Left renal pelvis (tissue), 4 donors: ENCODE measurements around the gene TMSB4X. TPM values are rescaled to one million over a fixed set of nuclear protein-coding genes. Genes with fewer than 3 reads are reported as not detected.

ENCODE experiments used
- DNase-seq, 4 donors: peaks; one replicate each; pipeline ENCODE4 v3.0.0-alpha.2; 2013; ENCODE audit warnings: low read depth in 4 of 4, low spot score in 3 of 4
- polyA plus RNA-seq, 4 donors: library from polyadenylated mRNA; unstranded; fragments of 120-200 nt; gene quantifications; one replicate each; pipeline ENCODE4 v1.2.1, GENCODE V29; 2013; ENCODE audit not compliant: insufficient read length in 4 of 4

Gene TMSB4X
- polyA plus RNA-seq, 4 donors, result 2,879 to 3,446 (median 2,939) TPM

DNA sequence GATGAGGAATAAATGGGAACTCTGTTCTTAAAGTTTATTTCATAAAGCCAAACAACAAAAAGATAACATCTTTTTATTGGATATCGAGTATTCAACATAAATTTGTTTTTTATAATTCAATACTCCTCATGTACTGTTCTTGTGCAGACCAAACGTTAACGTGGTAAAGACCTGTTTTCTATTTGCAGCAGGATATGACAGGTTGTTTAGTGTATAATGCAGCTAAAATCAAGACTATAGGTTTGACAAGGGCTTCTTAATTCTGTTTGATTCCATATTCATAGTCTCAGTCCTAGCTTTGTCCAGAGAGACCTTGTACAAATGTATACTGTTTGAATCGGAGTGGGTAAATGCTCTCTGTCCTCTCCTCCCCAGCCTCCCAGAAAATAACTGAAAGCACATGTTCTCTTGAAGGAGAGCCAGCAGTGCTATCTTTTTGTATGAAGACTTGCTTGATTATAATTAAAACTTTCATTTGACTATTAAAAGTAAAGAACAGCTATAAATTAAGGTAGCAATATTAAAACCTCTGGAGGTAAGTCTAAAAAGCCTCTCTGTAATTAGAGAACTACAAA is 17.7 kb downstream of the TMSB4X start:
- DNase-seq, result no peak

DNA sequence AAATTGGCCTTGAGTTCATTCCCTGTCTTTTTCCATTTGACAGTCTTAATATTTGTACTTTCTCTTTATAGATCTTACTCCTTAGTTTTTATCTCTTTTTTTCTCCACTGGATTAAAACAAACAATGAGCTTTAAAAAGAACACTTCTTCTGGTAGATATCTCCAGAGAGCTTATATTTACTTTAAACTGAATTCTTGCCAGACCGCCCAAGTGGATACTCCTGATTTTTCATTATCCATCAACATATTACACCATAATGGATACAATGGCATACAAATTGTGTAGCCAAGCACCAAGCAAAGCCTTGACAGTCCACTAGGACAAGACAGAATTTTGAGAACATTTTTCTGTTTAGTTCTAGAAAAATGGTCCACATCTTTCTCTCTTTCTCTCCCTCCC is 18.9 kb downstream of the TMSB4X start:
- DNase-seq, result no peak

DNA sequence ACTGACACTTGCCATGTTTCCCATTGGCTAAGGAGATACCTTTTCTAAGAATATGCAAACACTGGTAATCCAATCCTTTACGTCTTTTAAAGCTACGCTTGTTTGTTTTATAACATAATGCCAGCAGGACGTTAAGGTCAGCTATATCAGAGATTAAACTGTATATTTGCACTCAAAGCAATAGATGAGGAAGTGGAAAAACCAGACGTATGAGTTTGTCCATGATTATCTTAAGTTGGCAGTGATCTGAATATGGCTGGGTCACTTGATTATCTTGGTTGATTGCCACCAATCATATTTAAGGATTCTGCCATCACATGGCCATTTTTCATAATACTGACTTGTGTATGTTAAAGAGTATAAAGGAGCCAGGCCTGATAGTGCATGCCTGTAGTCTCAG is 19.4 kb downstream of the TMSB4X start:
- DNase-seq, result no peak

DNA sequence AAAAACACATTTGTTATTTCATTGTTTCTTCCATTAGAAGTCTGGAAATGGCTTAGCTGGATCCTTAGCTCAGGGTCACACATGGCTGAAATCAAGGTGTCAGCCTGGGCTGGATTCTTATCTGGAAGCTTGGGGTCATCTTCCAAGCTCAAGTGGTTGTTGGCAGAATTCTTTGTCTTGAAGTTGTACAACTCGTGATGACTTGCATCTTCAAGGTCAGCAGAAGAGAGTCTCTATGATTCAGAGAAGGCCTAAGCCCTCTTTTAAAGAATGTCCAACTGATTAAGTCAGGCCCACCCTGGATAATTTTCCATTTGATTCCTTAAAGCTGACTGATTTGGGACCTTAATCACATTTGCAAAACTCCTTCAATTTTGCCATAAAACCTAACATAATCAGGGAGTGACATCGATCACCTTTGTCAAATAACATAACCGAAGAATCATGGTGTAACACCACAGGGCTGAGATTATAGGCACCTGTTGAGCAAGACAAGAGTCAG is 22.1 kb downstream of the TMSB4X start:
- DNase-seq, result no peak

DNA sequence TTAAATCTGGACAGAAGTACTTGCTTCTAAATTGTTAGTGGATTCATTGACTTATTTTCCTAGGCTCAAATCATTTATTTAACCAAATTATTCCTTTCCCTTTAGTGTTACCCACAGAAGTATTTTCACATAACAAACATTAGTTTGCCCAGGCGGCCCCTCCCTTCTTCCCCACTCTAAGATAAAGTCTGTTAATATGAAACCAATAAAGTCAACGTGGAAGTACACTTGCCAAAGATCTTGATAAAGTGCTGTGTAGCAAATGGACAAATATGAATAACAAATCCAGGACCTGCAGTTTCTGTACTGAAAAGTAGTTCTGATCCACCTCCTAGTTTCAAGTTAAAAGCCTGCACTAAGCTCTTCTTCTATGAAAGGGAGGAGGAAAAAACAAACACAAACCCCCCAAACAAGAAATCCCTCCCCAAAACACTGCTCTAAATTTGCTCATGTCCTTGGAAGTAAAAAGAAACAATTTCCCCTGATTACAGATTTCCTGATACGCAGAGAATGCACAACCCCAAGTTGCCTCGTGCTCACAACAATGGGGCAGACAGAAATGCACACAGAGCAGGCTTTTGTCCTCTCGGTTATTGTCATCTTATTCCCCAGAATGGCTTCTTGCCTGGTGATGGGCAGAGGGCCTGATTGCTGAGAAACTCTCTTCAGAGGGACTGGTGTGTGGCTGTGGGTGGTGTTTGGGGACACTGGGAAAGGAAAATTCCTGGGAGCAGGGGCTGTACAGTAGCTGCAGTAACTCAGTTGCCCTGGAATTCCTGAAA is 23.2 kb downstream of the TMSB4X start:
- DNase-seq, result no peak

DNA sequence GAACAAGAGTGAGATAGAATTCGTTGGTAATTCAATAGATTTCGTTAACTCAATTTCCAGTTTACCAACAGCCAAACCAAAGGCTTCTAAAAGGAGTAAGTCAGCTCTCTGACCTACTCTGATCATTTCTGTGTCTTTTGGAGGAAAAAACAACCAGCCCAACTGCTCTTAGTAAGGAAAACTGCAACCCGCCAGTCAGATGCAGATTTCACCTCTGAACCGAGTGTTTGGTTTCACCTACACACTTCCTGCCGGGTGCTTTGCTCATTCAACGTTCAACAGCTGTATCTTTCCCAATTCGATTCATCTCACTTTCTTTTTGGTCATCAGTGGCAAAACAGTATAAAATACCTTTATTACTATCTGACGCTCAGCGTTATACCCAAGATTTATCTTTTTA is 24.5 kb downstream of the TMSB4X start:
- DNase-seq, result no peak

DNA sequence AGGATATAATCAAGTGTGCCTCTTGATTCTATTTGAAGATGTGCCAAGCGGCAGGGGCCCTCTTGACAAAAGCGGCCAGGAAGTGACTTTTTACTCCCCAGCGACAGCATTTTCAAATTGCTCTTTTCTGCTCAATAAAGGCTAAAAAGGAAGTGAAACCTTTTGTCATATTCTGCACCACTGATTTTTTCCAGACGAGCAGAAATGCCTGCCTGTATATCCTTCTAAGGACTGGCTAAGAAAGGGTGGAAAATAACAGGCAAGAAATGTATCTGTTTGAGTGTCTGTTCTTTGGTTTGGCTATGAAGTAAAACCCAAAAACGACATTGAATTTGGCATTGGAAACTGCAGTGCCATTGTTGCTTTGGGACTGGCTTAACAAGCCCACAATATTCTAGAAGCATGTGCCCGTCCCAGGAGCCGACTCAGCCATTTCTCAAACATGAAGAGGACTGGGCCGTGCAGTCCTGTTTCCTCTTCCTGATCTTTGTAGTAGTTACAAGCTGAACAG is 25.4 kb downstream of the TMSB4X start:
- no peak for DNase-seq

DNA sequence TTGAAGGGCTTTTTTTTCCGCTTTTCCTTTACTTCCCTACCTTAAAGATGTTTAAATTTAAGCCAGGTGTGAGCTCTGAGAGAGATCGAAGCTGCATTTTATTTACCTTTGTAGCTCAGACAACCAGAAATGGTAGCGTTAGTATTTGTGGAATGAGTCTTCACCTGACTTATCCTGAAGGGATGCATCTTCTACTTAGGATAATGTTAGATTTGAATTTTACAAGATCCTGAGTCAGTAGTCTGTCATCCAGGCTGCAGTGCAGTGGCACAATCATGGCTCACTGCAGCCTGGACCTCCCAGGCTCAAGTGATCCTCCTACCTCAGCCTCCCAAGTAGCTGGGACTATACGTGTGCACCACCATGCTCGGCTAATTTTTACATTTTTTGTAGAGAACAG is 26.2 kb downstream of the TMSB4X start:
- no peak for DNase-seq

DNA sequence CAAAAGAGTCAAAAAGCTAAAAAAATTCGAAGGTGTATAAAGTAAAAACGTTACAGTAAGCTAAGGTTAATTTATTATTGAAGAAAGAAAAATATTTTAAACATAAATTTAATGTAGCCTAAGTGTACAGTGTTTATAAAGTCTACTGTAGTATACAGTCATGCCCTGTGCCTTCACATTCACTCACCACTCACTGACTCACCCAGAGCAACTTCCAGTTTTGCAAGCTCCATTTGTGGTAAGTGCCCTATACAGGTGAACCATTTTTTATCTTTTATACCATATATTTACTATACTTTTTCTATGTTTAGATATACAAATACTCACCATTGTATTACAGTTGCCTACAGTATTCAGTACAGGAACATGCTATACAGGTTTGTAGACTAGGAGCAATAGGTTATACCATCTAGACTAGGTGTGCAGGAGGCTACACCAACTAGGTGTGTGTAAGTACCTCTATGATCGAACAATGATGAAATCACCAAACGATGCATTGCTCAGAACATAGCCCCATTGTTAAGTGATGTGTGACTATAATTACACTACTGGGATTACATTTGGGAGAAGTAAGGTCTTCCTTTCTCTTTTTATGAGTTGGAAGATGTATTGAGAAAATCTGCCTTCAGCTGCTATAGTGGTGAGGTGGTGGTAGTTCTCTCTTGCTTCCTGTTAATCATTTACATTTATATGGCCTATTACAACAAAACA is 27.2 kb downstream of the TMSB4X start:
- no peak for DNase-seq

DNA sequence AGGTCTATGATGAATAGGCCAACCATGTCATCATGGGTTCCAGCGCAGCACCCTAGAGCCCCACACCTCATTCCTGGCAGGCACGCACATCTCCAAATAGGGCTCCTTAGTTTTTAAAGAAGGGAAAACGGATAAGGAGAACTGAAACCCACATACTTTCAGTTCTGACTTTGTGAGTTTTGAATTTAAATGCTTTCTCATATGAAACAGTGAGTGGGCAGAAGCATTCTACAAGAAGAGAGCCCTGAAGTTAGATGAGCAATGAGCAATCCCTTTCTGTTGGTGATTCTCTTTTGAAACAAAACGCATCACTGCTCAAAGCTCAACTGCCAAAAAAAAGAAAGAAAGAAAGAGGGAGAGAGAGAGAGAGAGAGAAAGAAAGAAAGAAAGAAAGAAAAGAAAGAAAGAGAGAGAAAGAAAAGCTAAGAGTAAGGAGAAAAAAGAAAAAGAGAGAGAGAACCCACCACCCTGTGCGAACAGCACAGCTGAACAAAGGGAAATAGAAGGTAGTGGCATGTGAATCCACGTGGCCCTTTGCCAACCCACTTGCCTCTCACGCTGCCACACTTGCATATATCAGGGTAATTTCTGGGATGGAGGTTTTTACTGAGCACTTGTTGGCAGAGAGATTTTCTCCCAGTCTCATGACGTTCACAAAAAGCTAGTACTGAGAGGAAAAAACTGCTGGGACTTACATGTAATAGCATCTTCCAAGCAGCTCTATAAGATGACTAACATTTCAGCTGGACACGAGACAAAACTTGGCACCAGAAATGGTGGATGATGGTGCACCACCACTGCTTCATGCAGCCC is 31.0 kb downstream of the TMSB4X start:
- DNase-seq, result no peak

DNA sequence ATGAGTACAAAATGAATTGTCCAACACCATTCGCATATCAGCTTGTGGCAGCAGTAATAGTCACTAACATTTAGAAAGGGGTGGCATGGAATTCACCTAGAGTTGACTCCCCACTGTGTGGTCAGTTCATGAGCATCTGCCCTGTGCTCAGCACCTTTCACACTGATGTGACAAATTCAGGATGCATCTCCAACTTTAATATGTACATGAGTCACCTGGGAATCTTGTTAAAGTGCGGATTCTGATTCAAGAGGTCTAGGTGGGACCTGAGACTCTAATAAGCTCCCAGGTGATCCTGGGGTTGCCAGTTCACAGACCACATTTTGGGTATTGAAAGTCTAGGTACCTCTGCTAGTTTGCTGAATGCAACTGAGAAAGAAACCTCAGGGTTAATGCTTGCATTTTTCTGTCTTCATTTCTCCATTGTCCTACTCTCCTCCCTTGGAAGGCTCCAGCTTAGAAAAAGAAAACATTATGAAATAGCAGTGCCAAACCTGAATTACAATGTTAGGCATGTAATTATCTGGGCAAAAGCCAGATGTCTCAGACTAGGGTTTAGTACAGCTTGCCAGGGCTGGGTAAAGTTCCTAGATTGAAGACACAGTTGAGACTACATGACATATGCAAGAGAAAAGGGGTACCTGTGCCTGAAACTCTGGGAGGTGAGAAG is 32.7 kb downstream of the TMSB4X start:
- DNase-seq, result no peak

DNA sequence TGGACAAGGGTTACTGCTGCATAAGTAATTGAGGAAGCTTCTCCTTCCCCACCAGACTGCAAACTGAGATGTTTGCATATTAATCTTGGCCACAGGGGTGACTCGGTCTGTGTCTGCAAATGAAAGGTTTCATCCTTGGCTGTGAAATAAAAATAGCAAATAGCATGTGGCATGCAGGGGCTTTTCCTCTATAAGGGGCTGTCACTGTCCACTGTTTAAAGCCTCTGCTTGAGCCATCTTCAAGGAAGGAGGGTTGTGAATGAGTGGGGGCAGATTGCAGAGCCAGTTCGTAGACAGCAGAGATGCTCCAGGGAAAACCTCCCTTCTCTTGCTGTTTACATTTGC is 33.3 kb downstream of the TMSB4X start:
- no peak for DNase-seq

DNA sequence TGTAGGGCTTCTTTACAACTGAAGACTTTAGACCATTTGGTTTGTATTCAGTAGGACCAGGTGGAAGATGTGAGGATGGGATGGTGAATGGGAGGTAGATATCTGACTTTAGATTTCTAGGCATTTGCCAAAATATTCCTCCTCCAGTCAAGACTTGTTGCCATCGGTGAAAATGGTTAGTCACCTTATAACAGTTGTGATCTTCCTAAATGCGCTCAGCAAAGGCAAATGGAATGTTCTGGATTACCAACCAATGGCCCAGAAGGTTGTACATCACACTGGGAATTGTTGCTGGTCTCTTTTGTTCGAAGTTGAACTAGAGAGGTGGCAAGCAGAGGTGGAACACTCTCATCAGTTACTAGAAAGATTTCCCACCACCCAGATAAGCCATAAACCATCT is 33.9 kb downstream of the TMSB4X start:
- DNase-seq, result no peak

DNA sequence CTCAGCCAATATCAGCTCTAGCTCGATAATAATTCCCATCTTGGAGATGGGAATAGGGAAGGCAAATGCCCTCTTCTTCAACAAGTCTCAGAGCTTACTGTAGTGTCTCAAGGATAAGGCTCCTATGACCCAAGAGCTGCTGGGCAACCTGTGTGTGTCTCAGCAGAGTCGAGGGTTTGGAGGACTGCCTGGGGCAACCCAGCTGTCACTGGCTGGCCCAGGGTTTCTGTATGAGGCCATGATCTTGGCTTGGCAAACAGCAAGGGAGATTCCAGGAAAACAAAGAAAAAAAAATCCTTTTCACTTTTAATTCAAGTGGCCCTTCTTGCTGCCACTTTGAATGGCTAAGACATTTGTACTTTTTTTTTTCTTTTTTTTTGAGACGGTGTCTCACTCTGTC is 34.4 kb downstream of the TMSB4X start:
- DNase-seq, result no peak

DNA sequence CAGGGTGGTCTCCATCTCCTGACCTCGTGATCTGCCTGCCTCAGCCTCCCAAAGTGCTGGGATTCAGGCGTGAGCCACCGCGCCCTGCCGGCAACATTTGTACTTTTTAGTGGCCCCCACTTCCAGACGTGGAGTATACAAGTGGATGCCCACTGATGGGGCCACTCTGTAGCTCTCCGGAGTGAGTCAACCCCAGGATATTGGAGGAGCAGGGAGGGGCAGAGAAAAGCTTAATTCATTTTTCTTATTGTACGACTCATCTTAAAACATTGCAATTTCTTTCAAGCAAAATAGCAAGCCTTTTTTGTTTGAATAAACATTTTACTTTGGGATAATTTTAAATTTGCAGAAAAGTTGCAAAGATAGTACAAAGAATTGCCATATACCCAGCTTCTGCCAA is 34.9 kb downstream of the TMSB4X start:
- no peak for DNase-seq

DNA sequence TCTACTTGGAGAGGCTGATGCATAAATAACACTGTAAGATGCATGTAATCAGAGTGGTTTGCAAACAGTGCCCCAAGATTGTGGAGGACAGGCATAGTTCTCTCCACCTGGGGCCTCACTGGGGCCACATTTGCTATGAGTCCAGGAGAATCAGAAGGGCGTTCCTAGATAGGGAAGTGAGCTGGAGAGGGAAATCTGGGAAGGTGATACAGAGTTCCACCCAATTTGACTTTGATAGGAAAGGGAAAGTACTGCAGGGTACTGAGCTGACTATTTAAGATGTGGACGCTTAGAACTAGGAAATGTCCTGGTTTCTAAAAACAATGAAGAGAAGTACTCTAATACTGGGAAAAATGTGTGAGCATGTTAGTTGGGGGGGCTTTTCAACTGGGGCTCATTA is 35.6 kb downstream of the TMSB4X start:
- no peak for DNase-seq

DNA sequence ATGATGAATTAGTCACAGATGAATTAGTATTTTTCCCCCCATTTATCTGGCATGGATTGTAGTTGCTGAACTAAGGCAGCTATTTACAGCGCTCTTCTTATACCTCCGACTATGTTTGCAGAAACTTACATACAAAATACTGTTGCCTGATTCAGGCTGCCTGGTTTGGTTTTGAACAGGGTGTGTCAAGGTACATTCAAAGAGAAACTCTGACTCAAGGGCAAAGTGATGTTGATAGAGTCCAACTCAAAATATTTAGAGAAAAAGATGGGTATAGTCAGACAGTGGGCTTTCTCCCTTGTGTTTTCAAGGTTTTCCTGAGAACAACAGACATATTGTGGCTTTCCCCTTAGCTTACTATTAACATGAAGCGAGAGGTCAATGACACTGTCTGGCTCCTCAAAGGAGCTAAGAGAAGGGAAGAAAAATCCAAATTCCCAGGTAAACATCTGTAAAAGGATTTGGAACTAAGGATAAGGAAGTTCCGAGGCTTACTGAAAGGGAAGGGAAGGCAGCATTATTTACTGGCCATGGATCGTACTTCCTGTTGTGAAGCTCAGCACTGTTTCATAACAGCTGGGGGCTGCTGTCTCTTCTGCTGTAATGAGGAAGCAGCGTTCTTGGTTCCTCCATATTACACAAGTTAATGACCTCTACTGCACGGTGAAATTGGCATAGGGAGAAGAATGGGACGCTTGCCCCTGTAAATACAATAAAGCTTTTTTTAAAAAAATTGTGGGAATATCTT is 38.6 kb downstream of the TMSB4X start:
- no peak for DNase-seq

DNA sequence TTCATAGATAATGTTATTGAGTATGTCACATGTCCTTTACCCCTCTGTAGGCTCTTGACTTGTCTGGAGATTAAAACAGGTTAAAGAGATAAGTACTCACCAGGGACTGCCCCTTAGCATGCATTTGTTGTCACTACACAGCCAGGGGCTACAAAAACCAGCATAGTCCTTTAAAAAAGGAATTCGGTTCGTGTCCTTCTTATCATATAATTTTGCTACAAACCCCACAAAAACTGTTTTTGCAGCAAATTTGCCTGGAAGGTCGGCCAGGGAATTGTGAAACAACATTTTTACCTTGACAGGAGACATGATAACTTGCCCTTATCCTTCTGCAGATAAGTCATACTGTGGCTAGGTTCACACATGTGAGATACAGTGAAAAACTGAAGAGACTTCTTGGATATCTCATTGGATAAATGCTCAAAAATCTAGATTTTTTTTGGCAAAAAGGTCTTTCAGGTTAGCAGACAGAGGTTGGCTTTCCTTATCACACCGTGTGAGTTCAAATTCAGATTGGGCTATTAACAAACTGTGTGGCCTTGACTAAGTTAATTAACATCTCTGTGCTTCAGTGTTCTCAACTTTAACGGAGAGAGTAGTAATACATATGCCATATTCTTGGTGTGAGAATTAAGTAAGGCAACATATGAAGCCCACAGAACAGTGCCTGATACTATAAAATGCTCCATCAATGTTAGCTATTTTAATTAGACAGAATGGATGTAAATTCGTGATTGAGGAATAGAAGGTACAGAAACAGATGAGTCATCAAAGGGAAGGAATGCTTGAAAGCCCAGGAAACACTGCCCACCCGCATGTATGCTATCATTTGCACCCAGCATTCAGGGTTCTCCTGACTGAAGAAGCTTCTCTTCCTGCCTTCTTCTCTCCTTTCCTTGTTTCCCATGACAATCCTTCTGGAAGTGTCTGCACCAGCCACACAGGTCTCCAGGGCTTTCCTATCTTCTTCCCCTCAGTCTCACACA is 39.5 kb downstream of the TMSB4X start:
- no peak for DNase-seq
